CD4-positive, alpha-beta T cell treated with Interleukin-17A for 1 hour (primary cell): Measurements from ENCODE around the gene NXNL1.
"Not testable (repeated sequence)": the region's sequence is repeated elsewhere in the genome, so short reads cannot be mapped to it uniquely, and the experiment has no call there.

Experiments
- DNase-seq: peaks from one replicate; pipeline ENCODE4 v3.0.0-alpha.2; 2020

NXNL1 gene

GRCh38 chr19:17460372-17461230 is at the start of gene NXNL1:
NXNL1 (minus strand) TSS chr19:17460926; CDS start chr19:17460869, 57 bp downstream.
- DNase-seq, result no peak

- not testable (repeated sequence) for DNase-seq
These were observed 47.8 kb upstream of the NXNL1 start for GRCh38 chr19:17508558-17508933.

GRCh38 chr19:17506745-17507144 is 46.0 kb upstream of the NXNL1 start:
- DNase-seq, result no peak

GRCh38 chr19:17505223-17505622 is 44.5 kb upstream of the NXNL1 start:
- no peak for DNase-seq

- no peak for DNase-seq
These were observed 43.7 kb upstream of the NXNL1 start for GRCh38 chr19:17504456-17504855.

- DNase-seq, result no peak
These were observed 43.3 kb upstream of the NXNL1 start for GRCh38 chr19:17504030-17504429.

- DNase-seq, result no peak
These were observed 42.5 kb upstream of the NXNL1 start for GRCh38 chr19:17503240-17503639.

- DNase-seq, result no peak
These were observed 39.9 kb upstream of the NXNL1 start for GRCh38 chr19:17500447-17501198.

GRCh38 chr19:17499648-17500446 is 39.1 kb upstream of the NXNL1 start:
- no peak for DNase-seq

- DNase-seq, result not testable (repeated sequence)
These were observed 38.3 kb upstream of the NXNL1 start for GRCh38 chr19:17499025-17499424.

- no peak for DNase-seq
These were observed 36.5 kb upstream of the NXNL1 start for GRCh38 chr19:17497149-17497798.

GRCh38 chr19:17496337-17496997 is 35.7 kb upstream of the NXNL1 start:
- DNase-seq, result peak; percentile 84

GRCh38 chr19:17495639-17496296 is 35.0 kb upstream of the NXNL1 start:
- no peak for DNase-seq

- no peak for DNase-seq
These were observed 30.6 kb upstream of the NXNL1 start for GRCh38 chr19:17491287-17491686.

- DNase-seq, result peak; percentile 60
These were observed 29.7 kb upstream of the NXNL1 start for GRCh38 chr19:17490411-17490810.

GRCh38 chr19:17489392-17490030 is 28.8 kb upstream of the NXNL1 start:
- DNase-seq, result no peak

- peak; percentile 87 for DNase-seq
These were observed 28.1 kb upstream of the NXNL1 start for GRCh38 chr19:17488593-17489391.

- no peak for DNase-seq
These were observed 26.8 kb upstream of the NXNL1 start for GRCh38 chr19:17487284-17488121.

GRCh38 chr19:17486545-17487240 is 26.0 kb upstream of the NXNL1 start:
- no peak for DNase-seq
